ENCODE results near the gene RECK. TPM values are rescaled to one million over a fixed set of nuclear protein-coding genes. Genes with fewer than 3 reads are reported as not detected.

Gene RECK
- total RNA-seq = 142 and 147 TPM in 2 replicates

DNA sequence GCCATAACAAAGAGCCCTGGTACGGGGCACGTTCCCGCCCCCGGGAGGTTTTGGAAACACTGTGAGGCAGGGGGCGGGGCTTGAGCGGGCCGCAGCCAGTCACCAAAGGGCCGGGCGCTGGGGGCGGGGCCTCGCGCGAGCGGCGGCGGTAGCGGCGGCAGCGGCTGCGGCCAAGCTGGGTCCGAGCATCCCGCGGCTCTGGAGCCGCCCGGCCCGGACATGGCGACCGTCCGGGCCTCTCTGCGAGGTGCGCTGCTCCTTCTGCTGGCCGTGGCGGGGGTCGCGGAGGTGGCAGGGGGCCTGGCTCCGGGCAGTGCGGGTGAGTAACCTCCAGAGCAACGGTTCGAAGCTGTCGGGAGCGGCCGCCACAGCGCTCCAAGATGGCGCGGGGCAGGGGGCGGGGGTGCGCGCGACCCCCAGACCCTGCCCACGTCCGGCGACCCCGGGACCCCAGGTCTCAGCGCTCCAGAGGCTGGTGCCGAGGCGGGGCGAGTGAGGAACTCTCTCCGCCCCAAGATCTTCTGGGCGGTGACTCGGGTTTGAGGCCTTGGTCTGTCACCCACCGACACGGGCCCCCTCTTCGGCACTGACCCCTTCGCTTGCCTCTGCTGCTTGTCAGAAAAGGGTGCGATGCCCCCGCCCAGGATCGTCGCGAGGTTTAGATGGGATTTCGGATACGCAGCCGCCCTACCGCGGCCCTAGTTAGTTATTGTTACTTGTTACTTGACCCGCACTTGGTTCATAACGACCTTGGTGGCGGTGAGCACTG, at the start of gene RECK:
TSS of gene RECK (plus strand) at position 134 of the 769 bp plus-strand sequence. CDS start at position 220, 86 bp downstream.

DNA sequence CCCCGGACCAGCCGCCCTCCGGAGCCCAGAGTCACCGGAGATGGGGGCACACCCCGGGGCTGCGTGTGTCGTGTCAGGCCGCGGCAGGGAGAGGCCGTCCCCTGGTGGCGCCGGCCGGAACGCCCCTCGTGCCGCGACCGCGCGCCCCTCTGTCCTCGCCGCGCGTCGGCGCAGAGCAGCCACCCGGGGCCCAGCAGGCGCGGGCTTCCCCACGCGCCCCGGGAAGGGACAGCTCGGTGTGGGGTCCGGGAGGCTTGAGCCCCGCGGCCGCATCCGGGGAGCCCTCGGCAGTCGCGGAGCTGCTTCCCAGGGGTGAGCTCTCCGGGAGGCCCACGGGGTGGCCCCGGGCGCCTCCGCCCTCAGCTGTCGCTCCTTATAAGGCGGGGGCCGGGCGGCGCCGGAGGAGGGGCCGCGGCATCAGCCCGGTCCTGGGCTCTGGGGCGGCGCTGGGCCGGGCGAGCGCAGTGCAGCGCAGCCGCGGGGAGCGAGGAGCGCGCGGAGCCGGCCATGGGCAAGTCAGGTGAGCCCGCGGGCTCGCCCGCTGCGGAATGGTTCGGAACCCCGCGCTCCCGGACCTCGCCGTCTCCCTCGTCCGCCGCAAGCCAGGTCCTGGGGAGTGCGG, 99.7 kb downstream of the RECK start, which contains the start of gene GLIPR2:
TSS of gene GLIPR2 (plus strand) at position 462 of the 622 bp plus-strand sequence. CDS start at position 508, 46 bp downstream.

GRCh38 chr9:36169166-36169565, 132.5 kb downstream of the RECK start, which contains the start of gene CCIN:
TSS of gene CCIN (plus strand) at chr9:36169388. CDS start at chr9:36169503, 115 bp downstream.

Small RNA genes within 50 kb of the gene (small RNA-seq; reads per million reads assigned to genes)
- gene RF02275 = not detected

Other genes starting within 250 kb of the RECK start
- gene NPR2, start 245.3 kb upstream of the RECK start, total RNA-seq = 14.9 and 23.2 TPM in 2 replicates
- 0.49 and 2.1 TPM in 2 replicates for gene SPAG8, start 224.7 kb upstream of the RECK start, total RNA-seq
- gene HINT2, start 221.9 kb upstream of the RECK start, total RNA-seq = 8.0 and 11.4 TPM in 2 replicates
- gene FAM221B, start 208.2 kb upstream of the RECK start, total RNA-seq = not detected in 2 replicates
- 3.7 and 6.1 TPM in 2 replicates for gene TMEM8B, start 207.7 kb upstream of the RECK start, total RNA-seq
- gene OR13J1, start 166.5 kb upstream of the RECK start, total RNA-seq = not detected in 2 replicates
- not detected in 2 replicates for gene HRCT1, start 130.7 kb upstream of the RECK start, total RNA-seq
- gene SPAAR, start 127.4 kb upstream of the RECK start, total RNA-seq = not detected in 2 replicates
- gene OR2S2, start 78.8 kb upstream of the RECK start, total RNA-seq = 0.32 TPM in 1 of 2 replicates, not detected in the other
- 19.1 and 30.0 TPM in 2 replicates for gene GLIPR2, start 99.8 kb downstream of the RECK start, total RNA-seq
- gene CCIN, start 132.5 kb downstream of the RECK start, total RNA-seq = 0.81 and 0.97 TPM in 2 replicates
- 131 and 163 TPM in 2 replicates for gene CLTA, start 154.0 kb downstream of the RECK start, total RNA-seq
- gene GNE, start 221.5 kb downstream of the RECK start, total RNA-seq = 32.7 and 37.5 TPM in 2 replicates